HG03354 (cell line): Measurements from ENCODE around the gene STXBP5.
A peak's percentile ranks its signal among the peaks of the same experiment; 100 is the strongest.

Experiments used
- ATAC-seq: cut with Tn5 transposase; IDR thresholded peaks from one replicate; pipeline ENCODE4 v1.9.1; 2021; ENCODE audit warnings: mild to moderate bottlenecking; ENCODE audit not compliant: unreplicated experiment, poor library complexity, severe bottlenecking

STXBP5 gene

DNA sequence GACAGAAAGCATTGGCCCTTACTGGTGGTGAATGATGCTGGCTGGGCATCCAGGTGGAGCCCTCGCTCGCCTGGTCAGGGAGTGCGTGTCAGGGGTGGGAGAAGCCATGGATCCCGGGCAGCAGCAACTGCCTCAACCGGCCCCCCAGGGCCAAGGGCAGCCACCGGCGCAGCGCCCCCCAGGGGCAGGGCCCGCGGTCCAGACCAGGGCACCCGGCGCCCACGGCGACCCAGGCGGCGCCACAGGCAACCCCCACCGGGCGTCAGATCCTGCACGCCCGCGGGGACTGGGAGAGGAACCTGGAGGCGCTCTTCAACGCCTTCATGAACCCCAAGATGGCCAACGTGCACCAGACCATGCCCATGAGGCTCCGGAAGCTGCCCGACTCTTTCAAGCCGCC, 202.6 kb downstream of the STXBP5 start:
- ATAC-seq: no peak

DNA sequence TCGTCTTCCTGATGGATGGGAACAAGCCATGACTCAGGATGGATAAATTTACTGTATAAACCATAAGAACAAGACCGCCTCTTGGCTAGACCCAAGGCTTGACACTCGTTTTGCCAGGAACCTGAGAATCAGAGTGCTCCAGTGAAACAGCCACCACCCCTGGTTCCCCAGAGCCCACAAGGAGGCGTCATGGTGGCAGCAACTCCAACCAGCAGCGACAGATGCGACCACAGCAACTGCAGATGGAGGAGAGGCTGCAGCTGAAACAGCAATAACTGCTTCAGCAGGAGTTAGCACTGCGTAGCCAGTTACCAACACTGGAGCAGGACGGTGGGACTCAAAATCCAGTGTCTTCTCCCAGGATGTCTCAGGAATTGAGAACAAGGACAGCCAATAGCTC, 203.4 kb downstream of the STXBP5 start:
- ATAC-seq: no peak

DNA sequence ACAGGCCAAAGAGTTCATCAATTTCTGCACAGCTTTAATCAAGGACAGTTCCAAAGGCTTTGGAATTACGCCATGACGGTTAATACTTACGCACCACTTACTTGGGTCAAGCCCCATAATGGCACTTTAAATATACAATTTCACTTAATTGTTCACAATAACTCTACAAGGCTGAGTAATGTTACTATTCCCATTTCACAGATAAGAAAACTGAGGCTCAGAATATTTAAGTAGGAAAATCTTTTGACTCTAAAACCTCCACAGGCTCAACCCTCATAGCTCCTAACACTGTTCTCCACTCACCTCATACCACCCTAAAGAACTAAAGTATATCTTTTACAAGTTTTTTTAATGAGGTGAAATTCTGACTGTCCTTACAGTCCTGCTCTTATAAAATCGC, 212.4 kb downstream of the STXBP5 start:
- no peak for ATAC-seq

DNA sequence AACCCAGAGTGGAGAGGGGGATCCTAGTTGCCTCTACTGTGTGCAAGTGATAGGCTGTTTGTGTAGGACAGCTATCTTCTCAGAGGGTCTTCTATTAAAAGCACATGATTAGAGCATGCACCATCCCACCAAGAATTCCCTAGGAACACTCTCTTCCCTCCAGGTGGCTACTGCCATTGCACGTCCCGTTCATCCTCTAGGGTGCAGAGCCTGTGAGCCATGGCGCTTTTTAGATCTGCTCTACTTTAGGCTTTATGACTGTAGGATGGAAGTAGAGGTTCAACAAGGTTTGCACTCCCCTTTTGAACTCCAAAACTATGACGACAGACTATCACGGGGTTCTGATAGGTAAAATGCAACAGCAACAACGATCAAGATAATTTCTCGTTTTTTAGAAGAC, 213.7 kb downstream of the STXBP5 start:
- no peak for ATAC-seq

DNA sequence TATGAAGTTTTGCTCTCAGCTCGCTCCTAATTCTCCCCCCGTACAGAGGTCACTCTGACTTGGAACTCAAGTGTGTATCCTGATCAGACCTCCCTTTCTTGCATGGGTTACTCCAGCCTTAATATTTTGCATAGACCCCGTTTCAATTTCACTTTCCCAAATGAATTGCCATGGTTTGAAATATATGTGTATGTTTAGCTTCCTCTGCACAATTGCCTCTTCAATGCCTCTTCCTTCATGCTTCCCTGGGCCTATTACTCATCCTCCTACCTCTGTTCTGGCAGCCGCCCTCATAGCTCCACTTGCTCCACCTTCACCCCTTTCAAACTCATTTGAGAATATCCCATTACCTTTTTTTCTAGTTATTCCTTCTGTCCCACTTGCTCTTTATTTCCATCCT, 214.3 kb downstream of the STXBP5 start:
- peak; percentile 55 for ATAC-seq

DNA sequence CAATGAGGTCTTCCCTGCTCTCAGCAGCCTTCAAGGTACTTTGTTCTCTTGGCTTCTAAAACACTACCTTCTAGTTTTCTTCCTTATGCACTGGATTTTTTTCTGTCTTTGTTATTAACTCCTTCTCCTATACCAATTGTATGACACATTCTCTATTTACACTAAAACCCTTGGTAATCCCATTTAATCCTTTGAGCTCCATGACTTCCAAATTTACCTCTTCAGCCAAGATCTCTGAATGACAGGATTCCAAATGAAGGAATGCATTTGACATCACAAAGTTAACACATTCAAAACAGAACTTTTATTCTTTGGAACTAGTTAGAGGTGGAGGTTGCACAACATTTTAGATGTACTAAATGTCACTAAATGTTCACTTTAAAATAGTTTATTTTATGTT, 217.7 kb downstream of the STXBP5 start:
- no peak for ATAC-seq

DNA sequence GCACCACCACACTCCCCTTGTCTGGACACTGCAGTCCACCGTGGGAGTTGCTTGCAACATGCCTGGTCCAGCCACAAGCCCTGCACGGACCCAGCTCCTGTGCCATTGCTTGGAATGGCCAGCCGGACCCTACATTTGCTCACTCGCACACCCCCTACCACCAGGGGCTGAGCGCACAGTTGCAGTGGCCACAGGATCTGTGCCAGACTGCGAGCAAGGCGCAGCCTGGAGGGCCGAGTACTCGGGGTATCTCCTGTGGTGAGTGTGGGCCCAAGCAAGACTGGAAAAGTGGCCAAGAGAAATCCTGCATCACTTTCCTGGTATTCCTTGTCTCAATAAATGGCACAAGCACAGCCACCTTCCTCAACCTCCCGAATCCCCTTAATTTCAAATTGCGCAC, 218.9 kb downstream of the STXBP5 start:
- ATAC-seq: no peak

DNA sequence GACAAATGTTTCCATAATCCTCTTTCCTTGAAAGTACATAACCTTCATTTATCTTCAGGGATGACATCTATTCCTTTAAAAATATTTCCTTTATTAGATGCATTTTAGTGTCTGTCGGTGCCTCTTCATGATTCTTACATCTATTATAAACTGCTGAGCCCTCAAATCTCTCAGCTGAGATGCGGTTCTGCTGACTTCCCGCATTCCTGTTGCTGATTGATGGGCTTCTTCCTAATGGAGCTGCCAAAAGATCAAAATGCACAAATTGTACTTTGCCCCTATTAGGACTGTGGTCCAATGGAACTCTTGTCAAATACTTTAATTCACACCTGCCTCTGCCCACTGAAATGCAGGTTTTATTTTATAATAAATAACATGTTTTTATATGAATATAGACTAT, 225.6 kb downstream of the STXBP5 start:
- no peak for ATAC-seq

DNA sequence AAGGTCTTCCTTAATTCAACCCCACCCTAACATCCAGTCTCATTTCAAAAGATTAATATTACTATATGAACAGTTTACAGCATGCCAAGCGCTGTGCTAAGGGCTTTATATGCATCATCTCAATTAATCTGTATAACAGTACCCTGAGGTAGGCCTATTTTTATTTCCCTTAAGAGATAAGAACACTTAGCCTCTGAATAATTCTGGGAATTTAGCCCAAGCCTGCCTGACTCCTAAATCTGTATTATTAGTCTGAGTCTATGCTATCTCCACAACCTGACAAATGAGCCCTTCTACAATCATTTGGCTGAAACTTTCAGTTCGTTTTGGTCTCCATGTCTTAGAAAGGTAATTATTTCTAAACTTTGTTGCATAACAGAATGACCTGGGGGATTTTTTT, 226.6 kb downstream of the STXBP5 start:
- no peak for ATAC-seq

DNA sequence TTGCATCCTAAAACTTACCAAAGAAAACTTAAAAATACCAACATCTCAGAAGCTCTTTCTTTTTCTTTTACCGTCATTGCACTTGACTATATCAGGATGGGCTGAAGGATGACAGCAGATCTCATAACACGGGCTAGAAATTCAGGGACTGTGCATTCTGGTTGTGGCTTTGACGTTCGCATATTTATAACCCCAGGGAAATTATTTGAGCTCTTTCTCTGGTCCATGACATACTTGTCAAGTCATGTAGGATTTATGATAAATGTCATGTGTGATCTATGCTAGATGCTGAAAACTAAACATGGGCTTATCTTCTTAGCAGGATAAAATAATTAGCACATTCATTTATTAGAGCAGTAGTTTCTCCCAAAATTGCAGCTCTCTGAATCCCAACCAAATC, 229.9 kb downstream of the STXBP5 start:
- no peak for ATAC-seq

DNA sequence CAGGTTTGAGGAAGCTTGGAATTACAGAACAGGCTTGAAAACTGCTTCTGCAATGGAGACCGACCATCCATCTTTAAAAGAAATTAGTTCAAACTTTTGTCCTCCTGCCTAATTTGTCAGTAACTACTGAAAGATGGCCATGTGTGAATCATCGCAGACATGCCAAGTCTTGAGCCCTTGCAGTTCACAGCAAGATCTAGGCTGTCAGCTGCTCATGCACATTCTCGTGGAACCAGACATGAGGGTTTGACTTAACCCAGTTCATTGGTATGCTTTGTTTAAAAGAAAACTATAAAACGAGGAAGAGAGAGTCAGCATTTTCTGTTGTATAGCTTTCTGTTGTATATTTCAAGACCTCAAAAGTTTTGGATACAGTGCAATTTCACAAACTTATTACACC, 230.3 kb downstream of the STXBP5 start:
- ATAC-seq: no peak

DNA sequence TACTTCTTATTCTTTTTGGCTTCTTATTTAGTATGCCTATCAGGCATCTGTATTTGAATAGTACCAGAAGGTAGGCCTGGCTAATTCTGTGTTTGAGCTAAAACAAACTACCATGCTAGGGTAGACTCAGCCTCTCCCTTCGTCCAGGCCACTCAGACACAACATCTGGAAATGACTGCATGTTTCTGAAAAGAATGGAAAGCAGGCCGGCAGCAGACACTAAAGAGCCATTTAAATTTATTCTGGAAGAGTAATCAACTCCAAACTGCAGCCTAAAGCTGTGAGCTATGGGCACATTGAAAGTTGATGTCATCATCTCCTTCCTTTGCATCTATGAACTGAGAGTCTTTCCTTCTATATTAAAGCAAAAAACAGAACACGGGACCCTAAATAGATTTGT, 233.4 kb downstream of the STXBP5 start:
- no peak for ATAC-seq

DNA sequence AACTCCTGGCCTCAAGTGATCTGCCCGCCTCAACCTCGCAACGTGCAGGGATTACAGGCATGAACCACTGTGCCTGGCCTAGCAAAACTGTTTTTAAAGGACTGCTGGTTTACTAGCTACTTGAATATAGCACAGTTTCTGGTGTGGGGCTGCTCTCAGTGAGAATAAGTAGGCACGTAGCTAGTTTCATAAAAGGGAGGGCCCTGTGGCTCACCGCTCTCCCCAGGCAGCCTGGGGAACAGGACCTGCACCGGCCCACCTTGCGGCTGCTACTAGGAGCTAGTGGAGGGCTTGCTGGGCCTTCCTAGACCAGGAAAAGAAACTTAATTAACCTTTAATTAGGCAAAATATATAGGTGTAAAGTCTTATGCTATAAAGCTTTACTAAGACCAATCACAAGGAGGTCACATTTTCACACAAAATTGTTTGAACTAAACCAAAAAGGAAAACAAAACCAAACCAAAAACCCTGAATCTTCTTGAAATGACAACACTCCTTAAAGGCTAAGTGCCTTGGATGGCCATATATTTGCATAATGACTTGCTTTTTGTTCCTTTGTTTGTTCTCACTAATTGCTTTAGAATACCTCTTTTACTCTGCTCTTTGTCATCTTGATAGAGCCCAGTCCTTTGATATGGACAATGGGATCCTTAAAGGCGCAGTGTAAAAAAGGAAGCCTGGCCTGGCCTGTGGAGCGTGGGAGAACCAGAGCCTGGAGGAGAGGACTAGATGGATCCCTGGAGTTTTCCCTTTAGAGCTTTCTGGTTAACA, 234.7 kb downstream of the STXBP5 start:
- ATAC-seq: peak; percentile 62
